Peyer's patch (tissue), 4 donors: Measurements from ENCODE around the gene LARP1. TPM values are rescaled to one million over a fixed set of nuclear protein-coding genes. Genes with fewer than 3 reads are reported as not detected.

Experiments used
- DNase-seq, 3 donors: peaks; one replicate each; pipeline ENCODE4 v3.0.0-alpha.2; 2017 to 2019
- H3K27ac ChIP-seq, 4 donors: fragments of 200-600 bp; sonication (generic); one replicate each; pipeline ENCODE4 v1.5.1; 2016 to 2019
- H3K27me3 ChIP-seq, 2 donors: fragments of 200-600 bp; sonication (generic); one replicate each; pipeline ENCODE4 v1.5.1; 2019
- H3K36me3 ChIP-seq, 3 donors: fragments of 200-600 bp; sonication (generic); one replicate each; pipeline ENCODE4 v1.5.1; 2016 to 2019
- H3K4me1 ChIP-seq, 4 donors: fragments of 200-600 bp; sonication (generic); one replicate each; pipeline ENCODE4 v1.5.1; 2016 to 2019
- H3K4me3 ChIP-seq, 4 donors: fragments of 200-600 bp; sonication (generic); 1 replicate in 3 of 4; 2 replicates in 1 of 4; pipeline ENCODE4 v1.5.1; 2016 to 2019; ENCODE audit warnings: mild to moderate bottlenecking in 1 of 4
- H3K9me3 ChIP-seq, 4 donors: fragments of 200-600 bp; sonication (generic); one replicate each; pipeline ENCODE4 v1.5.1; 2016 to 2019; ENCODE audit warnings: mild to moderate bottlenecking in 1 of 4
- CTCF ChIP-seq, 6 experiments: fragments of 450-650 bp in 4 of 6; fragments of 200-600 bp in 2 of 6; sonication (generic) in 1 of 6; IDR thresholded peaks; one replicate each; pipeline ENCODE4 v1.5.1; 2017 to 2019; ENCODE audit warnings: antibody characterized with exemption in 6 of 6, mild to moderate bottlenecking in 3 of 6, moderate library complexity in 1 of 6
- POLR2A ChIP-seq, 2 donors: fragments of 450-650 bp; IDR thresholded peaks; one replicate each; pipeline ENCODE4 v1.5.1; 2017; ENCODE audit warnings: antibody characterized with exemption in 2 of 2, mild to moderate bottlenecking in 2 of 2, moderate library complexity in 2 of 2
- total RNA-seq, 4 donors: library from RNA; depleted of rRNA; stranded (reverse); fragments of >200 nt; gene quantifications; one replicate each; pipeline ENCODE4 v1.1.0, GENCODE V29; 2016

LARP1 gene
- total RNA-seq, 4 donors from 2014 or later, result 84.1 to 177 (median 127) TPM

DNA sequence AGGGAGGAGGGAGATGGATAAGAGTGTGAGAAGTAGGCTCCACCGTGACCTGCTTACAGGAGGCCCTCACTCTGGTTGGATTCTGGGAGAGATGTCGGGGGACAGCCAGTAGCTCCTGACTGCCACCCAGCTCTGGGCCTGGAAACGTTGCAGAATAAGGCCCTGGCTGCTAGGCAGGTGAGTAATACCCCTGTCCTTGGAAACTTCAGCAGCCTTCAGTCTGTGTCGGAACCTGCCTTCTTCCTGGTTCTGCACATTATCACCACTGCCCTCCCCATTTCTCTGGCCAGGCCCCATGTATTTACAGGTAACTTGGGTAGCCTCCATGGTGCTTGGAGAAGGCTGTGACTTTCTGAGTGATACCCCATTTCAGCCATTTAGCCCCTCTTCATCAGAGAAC, 68.4 kb downstream of the LARP1 start:
- no peak overlapping the region for H3K4me3 ChIP-seq
- TF ChIP-seq CTCF (IDR thresholded peaks at IDR 0.05) (no peak), POLR2A (IDR thresholded peaks at IDR 0.05) (no peak)
- peaks cover 0 to 47% (median 0%) of the 10 kb centered on the region in 3 donors for H3K36me3 ChIP-seq
- no peaks in the 10 kb centered on the region for H3K27me3 ChIP-seq
- H3K4me1 ChIP-seq, result no peaks in the 10 kb centered on the region
- DNase-seq, result no peak
- H3K27ac ChIP-seq, result no peak overlapping the region
- no peaks in the 10 kb centered on the region for H3K9me3 ChIP-seq

DNA sequence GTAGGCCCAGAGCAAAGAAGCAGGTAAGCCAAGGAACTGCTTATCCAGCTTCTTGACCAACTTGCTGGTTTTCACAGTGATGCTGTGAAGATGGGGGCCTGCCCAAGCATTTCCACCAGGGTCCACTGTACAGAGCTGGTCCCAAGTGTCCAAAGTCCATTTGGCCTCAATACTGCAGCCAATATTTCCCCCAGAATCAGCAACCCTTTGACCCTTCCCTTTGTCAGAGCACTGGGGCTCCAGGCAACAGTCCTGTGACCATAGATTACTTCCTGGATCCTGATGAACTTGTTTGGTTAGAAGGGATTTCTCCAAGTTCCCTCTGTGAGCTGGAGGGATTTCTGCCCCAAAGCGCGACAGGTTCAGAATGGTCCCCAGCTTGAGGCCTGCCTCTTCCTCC, 68.9 kb downstream of the LARP1 start:
- no peak for TF ChIP-seq POLR2A (IDR thresholded peaks at IDR 0.05)
- no peak for TF ChIP-seq CTCF (IDR thresholded peaks at IDR 0.05)
- peaks cover 0 to 47% (median 0%) of the 10 kb centered on the region in 3 donors for H3K36me3 ChIP-seq
- H3K27me3 ChIP-seq, result no peaks in the 10 kb centered on the region
- H3K27ac ChIP-seq, result no peak overlapping the region
- DNase-seq, result no peak
- H3K9me3 ChIP-seq, result no peaks in the 10 kb centered on the region
- no peaks in the 10 kb centered on the region for H3K4me1 ChIP-seq
- H3K4me3 ChIP-seq, result no peak overlapping the region

- H3K4me1 ChIP-seq, result peaks cover 0 to 11% (median 0%) of the 10 kb centered on the region in 4 donors
- H3K9me3 ChIP-seq, result no peaks in the 10 kb centered on the region
- DNase-seq, result no peak
- peak overlapping the region in 2 of 4 donors; percentile 72 to 78 for H3K27ac ChIP-seq
- peaks cover 0 to 12% (median 0%) of the 10 kb centered on the region in 3 donors for H3K36me3 ChIP-seq
- no peak for TF ChIP-seq POLR2A (IDR thresholded peaks at IDR 0.05)
- TF ChIP-seq CTCF (IDR thresholded peaks at IDR 0.05), result no peak
- no peaks in the 10 kb centered on the region for H3K27me3 ChIP-seq
- H3K4me3 ChIP-seq, result no peak overlapping the region
Measured at GRCh38 chr5:154829181-154829588, 74.0 kb downstream of the LARP1 start.

- H3K9me3 ChIP-seq, result no peaks in the 10 kb centered on the region
- H3K27ac ChIP-seq, result peak overlapping the region in 3 of 4 donors; percentile 41 to 78 (median 72)
- no peak for TF ChIP-seq CTCF (IDR thresholded peaks at IDR 0.05)
- H3K36me3 ChIP-seq, result peaks cover 0 to 12% (median 0%) of the 10 kb centered on the region in 3 donors
- no peaks in the 10 kb centered on the region for H3K27me3 ChIP-seq
- H3K4me3 ChIP-seq, result no peak overlapping the region
- H3K4me1 ChIP-seq, result peaks cover 0 to 11% (median 0%) of the 10 kb centered on the region in 4 donors
- DNase-seq, result peak in 2 of 3 donors; percentile 57 to 78
Measured at GRCh38 chr5:154829589-154830218, 74.5 kb downstream of the LARP1 start.

DNA sequence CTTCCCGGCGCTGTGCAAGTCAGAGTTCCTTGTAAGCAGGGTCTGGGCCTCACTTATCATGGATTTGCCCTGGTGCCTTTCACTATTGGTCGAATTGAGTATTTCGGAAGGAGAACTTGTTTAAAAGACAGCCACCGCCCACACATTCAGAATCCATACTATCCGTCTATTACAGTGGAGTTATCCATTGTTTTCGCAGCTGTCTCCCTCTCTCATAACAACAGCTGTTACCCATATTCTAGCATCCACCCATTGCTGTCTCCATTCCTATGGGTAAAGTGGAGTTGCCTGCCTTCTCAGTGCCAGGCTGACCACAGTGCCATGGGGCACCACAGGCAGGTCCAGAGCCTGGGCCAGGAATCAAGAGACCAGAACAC, 75.0 kb downstream of the LARP1 start:
- TF ChIP-seq POLR2A (IDR thresholded peaks at IDR 0.05) (no peak), CTCF (IDR thresholded peaks at IDR 0.05) (no peak)
- Histone ChIP-seq H3K36me3 (peaks cover 0 to 12% (median 0%) of the 10 kb centered on the region in 3 donors), H3K27me3 (no peaks in the 10 kb centered on the region), H3K4me1 (peaks cover 0 to 11% (median 2%) of the 10 kb centered on the region in 4 donors), H3K27ac (peak overlapping the region in 3 of 4 donors; percentile 41 to 78 (median 72)), H3K4me3 (no peak overlapping the region), H3K9me3 (no peaks in the 10 kb centered on the region)
- no peak for DNase-seq
